ENCODE measurements around the gene TMPRSS11A.

GRCh38 chr4:67933038-67933437 is 30.3 kb downstream of the TMPRSS11A start:
- no peak for TF ChIP-seq POLR2A (IDR thresholded peaks at IDR 0.05; ENCODE audit: extremely low read depth, insufficient read length)
- no peak for TF ChIP-seq CTCF (IDR thresholded peaks at IDR 0.05; ENCODE audit: low read depth, low read length)
